ENCODE measurements around the gene SLC24A1.
A peak's percentile ranks its signal among the peaks of the same experiment; 100 is the strongest.
"Not testable (repeated sequence)": the region's sequence is repeated elsewhere in the genome, so short reads cannot be mapped to it uniquely, and the experiment has no call there.

The SLC24A1 gene

GRCh38 chr15:65621638-65622037 lies at the start of gene SLC24A1:
TSS of gene SLC24A1 (plus strand) at chr15:65621938. CDS start at chr15:65624081, 2,143 bp downstream.
- no peak for DNase-seq

GRCh38 chr15:65571971-65572370 lies 49.8 kb upstream of the SLC24A1 start:
- DNase-seq, result no peak

- DNase-seq, result no peak
Measured at GRCh38 chr15:65576664-65577063, 45.1 kb upstream of the SLC24A1 start.

- no peak for DNase-seq
Measured at GRCh38 chr15:65577129-65577996, 44.4 kb upstream of the SLC24A1 start.

GRCh38 chr15:65578904-65579728 lies 42.6 kb upstream of the SLC24A1 start:
- no peak for DNase-seq

GRCh38 chr15:65579762-65580161 lies 42.0 kb upstream of the SLC24A1 start:
- DNase-seq, result no peak

GRCh38 chr15:65580287-65580686 lies 41.5 kb upstream of the SLC24A1 start:
- no peak for DNase-seq

- no peak for DNase-seq
Measured at GRCh38 chr15:65583701-65584100, 38.0 kb upstream of the SLC24A1 start.

GRCh38 chr15:65584241-65584640 lies 37.5 kb upstream of the SLC24A1 start:
- DNase-seq, result no peak

GRCh38 chr15:65587094-65587493 lies 34.6 kb upstream of the SLC24A1 start:
- DNase-seq, result no peak

- DNase-seq, result no peak
Measured at GRCh38 chr15:65595960-65596359, 25.8 kb upstream of the SLC24A1 start.

- no peak for DNase-seq
Measured at GRCh38 chr15:65598468-65598867, 23.3 kb upstream of the SLC24A1 start.

GRCh38 chr15:65599677-65600076 lies 22.1 kb upstream of the SLC24A1 start:
- no peak for DNase-seq

GRCh38 chr15:65603134-65603533 lies 18.6 kb upstream of the SLC24A1 start:
- DNase-seq, result no peak

- DNase-seq, result no peak
Measured at GRCh38 chr15:65603559-65603958, 18.2 kb upstream of the SLC24A1 start.

GRCh38 chr15:65610871-65611718 lies 10.6 kb upstream of the SLC24A1 start, which contains the start of gene INTS14:
TSS of gene INTS14 (minus strand) at chr15:65611131. CDS start at chr15:65607380, 3,751 bp downstream.
- peak; percentile 98 for DNase-seq

GRCh38 chr15:65611888-65612615 lies 9.7 kb upstream of the SLC24A1 start:
- DNase-seq, result peak in 1 of 2 experiments; percentile 28

- no peak for DNase-seq
Measured at GRCh38 chr15:65612616-65612946, 9.2 kb upstream of the SLC24A1 start.

- DNase-seq, result no peak
Measured at GRCh38 chr15:65612949-65613744, 8.6 kb upstream of the SLC24A1 start.

- DNase-seq, result not testable (repeated sequence)
Measured at GRCh38 chr15:65615887-65616286, 5.9 kb upstream of the SLC24A1 start.

- no peak for DNase-seq
Measured at GRCh38 chr15:65618560-65619109, 3.1 kb upstream of the SLC24A1 start.
